Left lung (tissue), 10 donors: Measurements from ENCODE around the gene HS3ST6. TPM values are rescaled to one million over a fixed set of nuclear protein-coding genes. Genes with fewer than 3 reads are reported as not detected.
"Not testable (repeated sequence)": the region's sequence is repeated elsewhere in the genome, so short reads cannot be mapped to it uniquely, and the experiment has no call there.

Experiments used
- ATAC-seq: fragments of 200-7000 bp; cut with Tn5 transposase; one replicate; pipeline ENCODE4 v1.9.1; 2020; ENCODE audit warnings: moderate library complexity
- DNase-seq, 4 donors: peaks; one replicate each; pipeline ENCODE4 v3.0.0-alpha.2; 2013 to 2020
- H3K27ac ChIP-seq, 2 donors: fragments of 200-600 bp; sonication (generic) in 1 of 2; one replicate each; pipeline versions ENCODE4 v1.5.0 to v1.8.0; 2020 to 2021
- H3K27me3 ChIP-seq, 2 donors: fragments of 200-600 bp; sonication (generic) in 1 of 2; one replicate each; pipeline versions ENCODE4 v1.5.0 to v1.8.0; 2020 to 2021
- H3K36me3 ChIP-seq, 2 donors: fragments of 200-600 bp; sonication (generic) in 1 of 2; one replicate each; pipeline versions ENCODE4 v1.5.0 to v1.8.0; 2020 to 2021
- H3K4me1 ChIP-seq, 2 donors: fragments of 200-600 bp; one replicate each; pipeline ENCODE4 v1.8.0; 2021
- H3K4me3 ChIP-seq, 2 donors: fragments of 200-600 bp; sonication (generic) in 1 of 2; one replicate each; pipeline versions ENCODE4 v1.5.0 to v1.8.0; 2020 to 2021; ENCODE audit warnings: mild to moderate bottlenecking in 1 of 2
- H3K9me3 ChIP-seq, 2 donors: fragments of 200-600 bp; sonication (generic) in 1 of 2; one replicate each; pipeline versions ENCODE4 v1.5.0 to v1.8.0; 2020 to 2021
- intact Hi-C, 2 donors: fragments of 100-400 bp; cut with DNase I; formaldehyde crosslinking; loops; one replicate each; pipeline versions ENCODE4 v1.11.2 to v1.14.2; 2022
- polyA plus RNA-seq, 6 donors: library from polyadenylated mRNA; unstranded; fragments of 120-200 nt; gene quantifications; one replicate each; pipeline ENCODE4 v1.2.1, GENCODE V29; 2013; ENCODE audit not compliant: insufficient read length in 6 of 6
- total RNA-seq, 2 donors: library from RNA; stranded (reverse); fragmentation: NEBNext Ultra II Directional; extraction: Animal tissue kit (Norgen Biotek cat#: 25700); gene quantifications; one replicate each; pipeline ENCODE4 v1.2.1, GENCODE V29; 2021
- TF ChIP-seq, protein P1 (sequence below), 2 donors: fragments of 200-600 bp; sonication (generic) in 1 of 2; IDR thresholded peaks; one replicate each; pipeline versions ENCODE4 v1.5.0 to v1.8.0; 2021; ENCODE audit warnings: antibody characterized with exemption in 2 of 2
- donor health status: DM: no; HTN: yes; CAD: no.
- donor health status: DM: no; HTN: no; CAD: no.

The HS3ST6 gene
- total and polyA plus RNA-seq, 8 donors: 0.13 to 1.4 (median 0.18) TPM; not detected in 4

DNA sequence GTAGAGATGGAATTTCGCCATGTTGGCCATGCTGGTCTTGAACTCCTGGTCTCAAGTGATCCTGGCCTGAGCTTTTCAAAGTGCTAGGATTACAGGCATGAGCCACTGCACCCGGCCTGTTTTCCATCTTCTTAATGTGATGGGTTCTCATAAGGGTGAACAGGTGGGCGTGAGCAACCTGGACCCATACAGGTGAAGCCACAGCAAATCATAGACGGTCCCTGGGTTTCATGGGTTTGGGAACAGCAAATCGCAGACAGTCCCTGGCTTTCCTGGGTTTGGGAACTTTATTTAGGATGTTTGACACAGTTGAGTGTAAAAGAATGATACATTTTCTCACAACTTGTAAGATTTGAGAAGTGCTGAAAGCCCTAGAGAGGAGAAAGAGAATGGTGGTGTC is 33.3 kb downstream of the HS3ST6 start:
- TF ChIP-seq, protein P1, sequence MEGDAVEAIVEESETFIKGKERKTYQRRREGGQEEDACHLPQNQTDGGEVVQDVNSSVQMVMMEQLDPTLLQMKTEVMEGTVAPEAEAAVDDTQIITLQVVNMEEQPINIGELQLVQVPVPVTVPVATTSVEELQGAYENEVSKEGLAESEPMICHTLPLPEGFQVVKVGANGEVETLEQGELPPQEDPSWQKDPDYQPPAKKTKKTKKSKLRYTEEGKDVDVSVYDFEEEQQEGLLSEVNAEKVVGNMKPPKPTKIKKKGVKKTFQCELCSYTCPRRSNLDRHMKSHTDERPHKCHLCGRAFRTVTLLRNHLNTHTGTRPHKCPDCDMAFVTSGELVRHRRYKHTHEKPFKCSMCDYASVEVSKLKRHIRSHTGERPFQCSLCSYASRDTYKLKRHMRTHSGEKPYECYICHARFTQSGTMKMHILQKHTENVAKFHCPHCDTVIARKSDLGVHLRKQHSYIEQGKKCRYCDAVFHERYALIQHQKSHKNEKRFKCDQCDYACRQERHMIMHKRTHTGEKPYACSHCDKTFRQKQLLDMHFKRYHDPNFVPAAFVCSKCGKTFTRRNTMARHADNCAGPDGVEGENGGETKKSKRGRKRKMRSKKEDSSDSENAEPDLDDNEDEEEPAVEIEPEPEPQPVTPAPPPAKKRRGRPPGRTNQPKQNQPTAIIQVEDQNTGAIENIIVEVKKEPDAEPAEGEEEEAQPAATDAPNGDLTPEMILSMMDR (IDR thresholded peaks at IDR 0.05): no peak
- no peak for ATAC-seq
- Histone ChIP-seq H3K4me1 (no peaks in the 10 kb centered on the region), H3K27me3 (peaks cover 0 to 66% of the 10 kb centered on the region in 2 donors), H3K4me3 (no peak overlapping the region), H3K9me3 (no peaks in the 10 kb centered on the region), H3K27ac (no peak overlapping the region), H3K36me3 (no peaks in the 10 kb centered on the region)
- no peak for DNase-seq
- intact Hi-C loops: no loop called here

DNA sequence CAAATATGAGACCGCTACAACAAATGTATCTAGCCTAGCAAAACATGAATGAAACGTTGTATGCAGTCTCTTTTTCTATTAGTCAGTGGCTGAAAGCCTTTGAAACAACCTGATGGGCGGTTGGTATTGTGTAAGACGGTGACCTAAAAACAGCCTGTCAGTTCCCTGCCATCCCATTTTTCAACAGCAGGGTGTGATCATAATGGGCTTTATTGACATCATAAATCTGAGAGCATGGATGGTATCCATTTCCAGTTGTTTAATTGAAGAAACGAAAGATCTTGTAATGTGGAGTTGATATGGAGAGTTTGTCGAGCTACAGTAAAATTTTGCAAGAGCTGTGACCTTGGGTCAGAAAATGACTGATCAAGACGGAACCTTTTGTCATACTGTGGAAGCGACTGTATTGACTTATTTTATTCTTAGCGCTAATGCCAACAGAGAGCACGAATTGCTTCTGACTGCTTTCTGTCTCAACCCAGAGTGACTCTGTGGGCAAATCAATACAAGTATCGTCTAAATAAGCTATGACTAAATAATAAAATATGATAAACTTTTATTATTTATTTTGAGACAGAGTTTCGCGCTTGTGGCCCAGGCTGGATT is 34.0 kb downstream of the HS3ST6 start:
- ATAC-seq (no peak), DNase-seq (no peak)
- TF ChIP-seq, protein P1 (IDR thresholded peaks at IDR 0.05): no peak
- no peaks in the 10 kb centered on the region for H3K4me1 ChIP-seq
- H3K9me3 ChIP-seq: no peaks in the 10 kb centered on the region
- intact Hi-C loops: no loop called here
- H3K27me3 ChIP-seq: peaks cover 0 to 69% of the 10 kb centered on the region in 2 donors
- no peaks in the 10 kb centered on the region for H3K36me3 ChIP-seq
- H3K27ac ChIP-seq: no peak overlapping the region
- H3K4me3 ChIP-seq: no peak overlapping the region

DNA sequence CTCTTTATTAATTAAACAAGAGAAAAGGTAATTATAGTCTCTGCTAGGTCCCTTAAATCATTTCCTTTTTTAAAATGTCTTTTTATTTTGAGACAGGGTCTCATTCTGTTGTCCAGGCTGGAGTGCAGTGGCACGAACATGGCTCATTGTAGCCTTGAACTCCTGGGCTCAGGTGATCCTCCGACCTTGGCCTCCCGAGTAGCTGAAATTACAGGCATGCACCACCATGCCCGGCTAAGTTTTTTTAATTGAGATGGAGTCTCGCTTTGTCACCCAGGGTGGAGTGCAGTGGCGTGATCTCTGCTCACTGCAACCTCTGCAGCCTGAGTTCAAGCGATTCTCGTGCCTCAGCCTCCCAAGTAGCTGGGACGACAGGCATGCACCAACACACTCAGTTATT is 37.0 kb downstream of the HS3ST6 start:
- not testable (repeated sequence) for ATAC-seq

DNA sequence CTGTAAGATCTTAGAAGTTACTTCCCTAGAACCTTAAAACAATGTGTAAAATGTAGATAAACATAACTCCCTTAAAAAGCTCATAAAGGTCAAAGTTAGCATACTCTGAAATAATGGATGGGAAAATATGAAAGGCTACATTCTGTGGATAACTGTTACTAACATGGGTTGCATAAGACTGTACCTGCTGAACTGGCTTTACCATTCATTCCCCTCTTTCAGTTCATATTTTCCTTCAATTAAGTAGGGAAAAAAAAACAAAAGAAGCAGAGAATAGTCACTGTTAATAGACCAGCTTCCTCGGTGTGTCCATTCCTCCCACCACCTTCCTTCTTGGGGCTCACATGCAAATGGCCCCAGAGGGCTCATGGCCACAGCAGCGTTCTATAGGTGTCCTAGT is 38.7 kb downstream of the HS3ST6 start:
- Histone ChIP-seq H3K27me3 (peaks cover 0 to 85% of the 10 kb centered on the region in 2 donors), H3K27ac (no peak overlapping the region), H3K4me3 (no peak overlapping the region), H3K9me3 (no peaks in the 10 kb centered on the region), H3K4me1 (no peaks in the 10 kb centered on the region), H3K36me3 (no peaks in the 10 kb centered on the region)
- ATAC-seq: no peak
- intact Hi-C loops: no loop called here
- no peak for DNase-seq
- TF ChIP-seq, protein P1 (IDR thresholded peaks at IDR 0.05): no peak

More for the DNA sequence above, 37.0 kb downstream of the HS3ST6 start:
- H3K36me3 ChIP-seq, H3K27ac ChIP-seq, intact Hi-C loops, H3K9me3 ChIP-seq, H3K4me3 ChIP-seq, H3K4me1 ChIP-seq, DNase-seq: not testable (repeated sequence)
- H3K27me3 ChIP-seq: peaks cover 0 to 84% of the 10 kb centered on the region in 2 donors

DNA sequence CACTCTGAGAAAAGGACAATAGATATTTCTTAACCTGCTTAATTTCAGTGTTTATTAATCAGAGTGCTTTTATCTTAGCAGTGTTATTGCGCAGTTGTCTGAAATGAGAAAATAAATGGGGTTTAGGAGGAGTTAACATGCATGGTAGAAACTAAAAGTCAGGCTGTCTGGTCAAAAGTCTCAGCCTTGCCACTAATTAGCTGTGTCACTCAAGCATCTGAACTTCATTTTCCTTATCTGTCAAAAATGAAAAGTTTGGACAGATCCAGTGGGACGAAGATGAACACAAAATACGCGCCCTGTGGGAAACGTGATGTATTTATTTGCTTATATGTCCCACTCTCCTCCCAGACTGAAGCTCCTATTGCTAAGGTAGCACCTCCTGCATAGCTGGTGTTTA is 40.0 kb downstream of the HS3ST6 start:
- H3K4me3 ChIP-seq: no peak overlapping the region
- no peak overlapping the region for H3K27ac ChIP-seq
- ATAC-seq (no peak), DNase-seq (no peak)
- intact Hi-C loops: no loop called here
- TF ChIP-seq, protein P1 (IDR thresholded peaks at IDR 0.05): no peak
- no peaks in the 10 kb centered on the region for H3K9me3 ChIP-seq
- peaks cover 0 to 88% of the 10 kb centered on the region in 2 donors for H3K27me3 ChIP-seq
- no peaks in the 10 kb centered on the region for H3K4me1 ChIP-seq
- no peaks in the 10 kb centered on the region for H3K36me3 ChIP-seq

DNA sequence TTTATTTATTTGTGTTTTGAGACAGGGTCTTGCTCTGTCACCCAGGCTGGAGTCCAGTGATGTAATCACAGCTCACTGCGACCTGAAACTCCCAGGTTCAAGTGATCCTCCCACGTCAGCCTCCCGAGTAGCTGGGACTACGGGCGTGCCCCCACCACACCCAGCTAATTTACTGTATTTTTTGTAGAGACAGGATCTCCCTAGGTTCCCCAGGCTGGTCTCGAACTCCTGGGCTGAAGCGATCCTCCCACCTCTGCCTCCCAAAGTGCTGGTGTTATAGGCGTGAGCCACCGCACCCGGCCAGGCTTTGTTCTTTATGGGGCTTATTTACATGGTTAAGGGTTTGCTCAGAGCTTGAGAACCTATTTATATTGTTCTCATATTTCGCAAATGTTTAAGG is 40.4 kb downstream of the HS3ST6 start:
- intact Hi-C loops: no loop called here
- DNase-seq (no peak), ATAC-seq (peak; percentile 43)
- TF ChIP-seq, protein P1 (IDR thresholded peaks at IDR 0.05): no peak
- Histone ChIP-seq H3K27me3 (peaks cover under 1 to 88% of the 10 kb centered on the region in 2 donors), H3K9me3 (no peaks in the 10 kb centered on the region), H3K4me3 (no peak overlapping the region), H3K27ac (no peak overlapping the region), H3K36me3 (no peaks in the 10 kb centered on the region), H3K4me1 (no peaks in the 10 kb centered on the region)
